Measurements from ENCODE around the gene ZNF25. TPM values are rescaled to one million over a fixed set of nuclear protein-coding genes. Genes with fewer than 3 reads are reported as not detected.
"Not testable (repeated sequence)": the region's sequence is repeated elsewhere in the genome, so short reads cannot be mapped to it uniquely, and the experiment has no call there.

ZNF25 gene
- total RNA-seq, 1 experiment from 2014 or later = 4.7 TPM

- no peak overlapping the region for H3K4me3 ChIP-seq
- no peaks in the 10 kb centered on the region for H3K27me3 ChIP-seq
- peaks cover 8% of the 10 kb centered on the region for H3K9me3 ChIP-seq
- peaks cover 19% of the 10 kb centered on the region for H3K36me3 ChIP-seq
- no peak for DNase-seq
These were observed 15.8 kb downstream of the ZNF25 start for GRCh38 chr10:37960591-37961137.

- H3K27me3 ChIP-seq = no peaks in the 10 kb centered on the region
- H3K9me3 ChIP-seq = no peaks in the 10 kb centered on the region
- DNase-seq = no peak
- H3K4me3 ChIP-seq = no peak overlapping the region
- peaks cover 25% of the 10 kb centered on the region for H3K36me3 ChIP-seq
These were observed 18.6 kb downstream of the ZNF25 start for GRCh38 chr10:37957841-37958240.

DNA sequence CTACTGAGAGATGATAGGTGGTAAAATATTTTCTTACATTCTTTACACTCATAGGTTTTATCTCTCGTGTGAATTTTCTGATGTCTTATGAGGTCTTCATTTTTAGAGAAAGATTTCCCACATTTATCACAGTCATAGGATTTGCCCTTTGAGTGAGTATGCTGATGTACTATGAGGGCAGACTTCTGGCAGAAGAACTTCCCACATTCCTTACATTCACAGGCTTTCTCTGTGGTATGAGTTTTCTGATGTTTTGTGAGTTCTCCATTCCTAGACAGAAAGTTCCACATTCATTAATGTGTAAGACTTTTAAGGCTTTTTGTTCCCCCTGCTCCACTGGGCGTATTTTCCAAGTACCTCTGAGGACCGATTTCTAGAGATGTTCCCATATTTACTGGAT lies 23.5 kb downstream of the ZNF25 start:
- peaks cover 40% of the 10 kb centered on the region for H3K36me3 ChIP-seq
- H3K27me3 ChIP-seq = no peaks in the 10 kb centered on the region
- no peaks in the 10 kb centered on the region for H3K9me3 ChIP-seq
- H3K4me3 ChIP-seq = no peak overlapping the region
- no peak for DNase-seq

DNA sequence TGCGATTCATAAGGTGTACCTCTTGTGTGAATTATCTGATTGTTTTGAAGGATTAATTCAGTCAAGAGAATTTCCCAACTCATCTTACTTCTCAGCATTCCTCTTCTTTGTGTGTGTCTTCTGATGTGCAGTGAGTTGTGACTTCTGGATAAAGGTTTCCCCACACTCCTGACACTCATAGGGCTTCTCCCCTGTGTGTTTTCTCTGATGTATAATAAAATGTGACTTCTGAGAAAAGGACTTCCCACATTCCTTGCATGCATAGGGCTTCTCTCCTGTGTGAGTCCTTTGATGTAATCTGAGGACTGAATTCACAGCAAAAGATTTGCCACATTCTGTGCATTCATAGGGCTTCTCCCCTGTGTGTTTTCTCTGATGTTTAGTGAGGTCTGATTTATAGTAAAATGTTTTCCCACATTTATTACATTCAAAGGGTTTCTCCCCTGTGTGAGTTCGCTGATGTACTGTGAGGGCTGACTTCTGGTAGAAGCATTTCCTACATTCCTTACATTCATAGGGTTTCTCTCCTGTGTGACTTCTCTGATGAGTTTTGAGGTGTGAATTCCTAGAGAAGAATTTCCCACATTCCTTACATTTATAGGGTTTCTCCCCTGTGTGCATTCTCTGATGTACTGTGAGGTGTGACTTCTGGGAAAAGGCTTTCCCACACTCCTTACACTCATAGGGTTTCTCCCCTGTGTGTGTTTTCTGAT lies 24.2 kb downstream of the ZNF25 start:
- no peak for DNase-seq
- no peak overlapping the region for H3K4me3 ChIP-seq
- H3K9me3 ChIP-seq = no peaks in the 10 kb centered on the region
- peaks cover 37% of the 10 kb centered on the region for H3K36me3 ChIP-seq
- no peaks in the 10 kb centered on the region for H3K27me3 ChIP-seq

DNA sequence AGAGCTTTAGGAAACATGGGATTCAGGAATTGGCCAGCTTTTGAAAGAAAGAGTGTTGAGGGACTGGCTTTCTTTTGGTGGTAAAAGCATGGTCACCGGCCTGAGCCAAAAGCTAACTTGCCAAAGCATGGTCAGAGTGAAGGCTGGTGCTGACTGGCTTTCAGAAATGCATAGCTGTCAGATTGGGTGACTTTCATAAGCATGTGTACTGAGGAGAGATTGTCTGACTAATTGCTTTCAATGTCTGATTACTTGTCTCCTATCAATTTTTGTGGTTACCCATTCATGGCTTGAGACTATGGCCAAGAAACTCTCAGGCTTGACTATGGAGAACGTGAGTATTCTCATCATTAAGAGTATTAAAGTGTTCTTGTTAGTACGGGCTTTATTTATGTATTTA lies 28.2 kb downstream of the ZNF25 start:
- DNase-seq = no peak
- Histone ChIP-seq H3K36me3 (peaks cover 18% of the 10 kb centered on the region), H3K27me3 (no peaks in the 10 kb centered on the region), H3K4me3 (no peak overlapping the region), H3K9me3 (no peaks in the 10 kb centered on the region)

- Histone ChIP-seq H3K4me3 (no peak overlapping the region), H3K27me3 (no peaks in the 10 kb centered on the region), H3K36me3 (peaks cover 11% of the 10 kb centered on the region), H3K9me3 (no peaks in the 10 kb centered on the region)
- DNase-seq = no peak
These were observed 28.9 kb downstream of the ZNF25 start for GRCh38 chr10:37947526-37947925.

DNA sequence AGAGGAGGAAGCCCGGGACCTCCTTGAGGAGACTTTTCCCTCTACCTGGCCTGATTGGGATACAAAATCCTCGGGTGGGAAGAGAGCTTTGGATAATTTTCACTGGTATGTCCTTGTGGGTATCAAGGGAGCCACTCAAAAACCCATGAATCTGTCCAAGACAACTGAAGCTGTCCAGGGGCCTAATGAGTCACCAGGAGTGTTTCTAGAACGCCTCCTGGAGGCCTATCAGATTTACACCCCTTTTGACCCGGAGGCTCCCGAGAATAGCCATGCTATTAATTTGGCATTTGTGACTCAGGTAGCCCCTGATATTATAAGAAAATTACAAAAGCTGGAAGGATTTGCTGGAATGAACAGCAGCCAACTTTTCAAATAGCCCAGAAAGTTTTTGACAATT lies 38.6 kb downstream of the ZNF25 start:
- DNase-seq = no peak
- H3K4me3 ChIP-seq = no peak overlapping the region
- H3K27me3 ChIP-seq = no peaks in the 10 kb centered on the region
- no peaks in the 10 kb centered on the region for H3K36me3 ChIP-seq
- H3K9me3 ChIP-seq = no peaks in the 10 kb centered on the region

DNA sequence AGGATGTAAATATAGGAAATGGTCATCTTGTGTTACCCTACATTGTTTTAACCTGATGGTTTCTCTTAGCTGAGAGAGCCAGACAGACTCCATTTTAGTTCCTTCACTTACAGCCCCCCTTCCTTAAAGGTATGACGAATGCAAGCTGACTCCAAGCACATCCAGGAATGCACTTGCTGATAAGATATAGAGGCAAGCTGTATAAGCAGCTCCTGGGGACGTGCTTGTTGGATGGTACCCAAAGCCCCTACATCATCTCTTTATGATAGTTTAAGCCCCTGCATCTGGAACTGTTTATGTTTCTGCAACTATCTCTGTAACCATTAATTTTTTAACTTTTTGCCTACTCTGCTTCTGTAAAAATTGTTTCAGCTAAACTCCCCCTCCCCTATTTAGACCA lies 41.7 kb downstream of the ZNF25 start:
- DNase-seq = no peak
- no peaks in the 10 kb centered on the region for H3K27me3 ChIP-seq
- H3K4me3 ChIP-seq = no peak overlapping the region
- no peaks in the 10 kb centered on the region for H3K9me3 ChIP-seq
- H3K36me3 ChIP-seq = no peaks in the 10 kb centered on the region

- Histone ChIP-seq H3K27me3 (no peaks in the 10 kb centered on the region), H3K9me3 (no peaks in the 10 kb centered on the region), H3K36me3 (no peaks in the 10 kb centered on the region)
These were observed 46.0 kb downstream of the ZNF25 start for GRCh38 chr10:37930423-37930822.

DNA sequence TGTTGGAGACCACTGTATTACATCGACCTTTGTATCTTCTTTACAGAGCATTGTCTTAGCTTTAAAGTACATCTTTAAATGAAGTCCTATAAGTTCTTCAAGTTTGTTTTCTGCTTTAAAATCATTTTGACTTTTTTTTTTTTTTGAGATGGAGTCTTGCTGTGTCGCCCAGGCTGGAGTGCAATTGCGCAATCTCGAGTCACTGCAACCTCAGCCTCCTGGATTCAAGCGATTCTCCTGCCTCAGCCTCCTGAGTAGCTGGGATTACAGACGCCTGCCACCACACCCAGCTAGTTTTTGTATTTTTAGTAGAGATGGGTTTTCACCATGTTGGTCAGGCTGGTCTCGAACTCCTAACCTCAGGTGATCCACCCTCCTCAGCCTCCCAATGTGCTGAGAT lies 68.3 kb downstream of the ZNF25 start:
- H3K9me3 ChIP-seq, H3K4me3 ChIP-seq, H3K27me3 ChIP-seq, H3K36me3 ChIP-seq, DNase-seq: not testable (repeated sequence)

More at GRCh38 chr10:37930423-37930822, 46.0 kb downstream of the ZNF25 start:
- H3K4me3 ChIP-seq = no peak overlapping the region
- no peak for DNase-seq

GRCh38 chr10:37906382-37906781 lies 70.1 kb downstream of the ZNF25 start:
- no peak overlapping the region for H3K4me3 ChIP-seq
- no peaks in the 10 kb centered on the region for H3K27me3 ChIP-seq
- H3K36me3 ChIP-seq = no peaks in the 10 kb centered on the region
- H3K9me3 ChIP-seq = no peaks in the 10 kb centered on the region
- DNase-seq = no peak

Other genes with a start within 250 kb of the ZNF25 start
- 3.7 and 4.0 TPM in 2 replicates for gene ZNF248, start 119.0 kb downstream of the ZNF25 start, total RNA-seq (2014; rRNA removed; shearing (Covaris generic); ENCODE audit: low replicate concordance)
- 2.9 and 3.5 TPM in 2 replicates for gene ZNF33A, start 34.0 kb upstream of the ZNF25 start, total RNA-seq (2014; rRNA removed; shearing (Covaris generic); ENCODE audit: low replicate concordance)
- 9.8 and 9.9 TPM in 2 replicates for gene ZNF37A, start 117.7 kb upstream of the ZNF25 start, total RNA-seq (2014; rRNA removed; shearing (Covaris generic); ENCODE audit: low replicate concordance)